H9 (cell line): ENCODE results near the gene CSRP1. TPM values are rescaled to one million over a fixed set of nuclear protein-coding genes. Genes with fewer than 3 reads are reported as not detected.

Source experiments
- DNase-seq: peaks from one replicate; pipeline ENCODE4 v3.0.0-alpha.2; 2017
- H2AFZ ChIP-seq: one replicate; pipeline ENCODE4 v1.6.1; 2013; ENCODE audit warnings: mild to moderate bottlenecking, low read length, control low read depth, moderate library complexity
- H2AK5ac ChIP-seq: 2 replicates; pipeline ENCODE4 v1.6.1; 2013; ENCODE audit warnings: low read length, control low read depth, mixed read lengths; ENCODE audit not compliant: insufficient read length
- H2BK120ac ChIP-seq: one replicate; pipeline ENCODE4 v1.6.1; 2013; ENCODE audit warnings: low read depth, mild to moderate bottlenecking, low read length, control low read depth, inconsistent platforms; ENCODE audit not compliant: poor library complexity, severe bottlenecking
- H2BK12ac ChIP-seq: 2 replicates; pipeline ENCODE4 v1.6.1; 2013; ENCODE audit warnings: low read length, control low read depth, mixed read lengths, low read depth; ENCODE audit not compliant: insufficient read length
- H2BK15ac ChIP-seq: 2 replicates; pipeline ENCODE4 v1.6.1; 2013; ENCODE audit warnings: low read depth, low read length, control low read depth
- H2BK20ac ChIP-seq: one replicate; pipeline ENCODE4 v1.6.1; 2013; ENCODE audit warnings: low read depth, mild to moderate bottlenecking, low read length, control low read depth, inconsistent platforms; ENCODE audit not compliant: poor library complexity, severe bottlenecking
- H2BK5ac ChIP-seq: 2 replicates; pipeline ENCODE4 v1.6.1; 2013; ENCODE audit warnings: low read length, control low read depth, mixed read lengths; ENCODE audit not compliant: insufficient read length
- H3K14ac ChIP-seq: 2 replicates; pipeline ENCODE4 v1.6.1; 2013; ENCODE audit warnings: low read length, control low read depth; ENCODE audit not compliant: insufficient read depth
- H3K18ac ChIP-seq: 2 replicates; pipeline ENCODE4 v1.6.1; 2013; ENCODE audit warnings: low read depth, mild to moderate bottlenecking, mixed read lengths, low read length, control low read depth; ENCODE audit not compliant: insufficient read length
- H3K23ac ChIP-seq: 2 replicates; pipeline ENCODE4 v1.6.1; 2013; ENCODE audit warnings: low read length, control low read depth, mixed read lengths, low read depth; ENCODE audit not compliant: insufficient read length
- H3K23me2 ChIP-seq: 2 replicates; pipeline ENCODE4 v1.6.1; 2013; ENCODE audit warnings: low read depth, mild to moderate bottlenecking, mixed read lengths, low read length, control low read depth; ENCODE audit not compliant: insufficient read length, poor library complexity, severe bottlenecking
- H3K27ac ChIP-seq: 2 replicates; pipeline ENCODE4 v1.5.1; 2013; ENCODE audit warnings: low read length, control low read depth, mixed read lengths, low read depth; ENCODE audit not compliant: insufficient read length
- H3K27me3 ChIP-seq: 2 replicates; pipeline ENCODE4 v1.6.1; 2013; ENCODE audit warnings: low read length, control low read depth, inconsistent platforms; ENCODE audit not compliant: insufficient read depth
- H3K4ac ChIP-seq: 2 replicates; pipeline ENCODE4 v1.6.1; 2013; ENCODE audit warnings: low read depth, mild to moderate bottlenecking, control low read depth, inconsistent platforms, low read length, moderate library complexity
- H3K4me1 ChIP-seq: 2 replicates; pipeline ENCODE4 v1.6.1; 2013; ENCODE audit warnings: low read length, control low read depth, inconsistent platforms; ENCODE audit not compliant: insufficient read depth
- H3K4me2 ChIP-seq: 2 replicates; pipeline ENCODE4 v1.6.1; 2013; ENCODE audit warnings: low read length, control low read depth, mixed read lengths; ENCODE audit not compliant: insufficient read length, insufficient read depth
- H3K56ac ChIP-seq: 2 replicates; pipeline ENCODE4 v1.6.1; 2013; ENCODE audit warnings: low read depth, mild to moderate bottlenecking, mixed read lengths, low read length, control low read depth; ENCODE audit not compliant: insufficient read length
- H3K79me1 ChIP-seq: 2 replicates; pipeline ENCODE4 v1.6.1; 2013; ENCODE audit warnings: low read depth, mild to moderate bottlenecking, moderate library complexity, low read length, control low read depth, inconsistent platforms; ENCODE audit not compliant: insufficient read depth, poor library complexity, severe bottlenecking
- H3K79me2 ChIP-seq: 2 replicates; pipeline ENCODE4 v1.6.1; 2013; ENCODE audit warnings: low read length, control low read depth, inconsistent platforms; ENCODE audit not compliant: insufficient read depth
- H3K9ac ChIP-seq: 2 replicates; pipeline ENCODE4 v1.6.1; 2013; ENCODE audit warnings: low read length, control low read depth, mixed read lengths; ENCODE audit not compliant: insufficient read length; ENCODE audit errors: extremely low read depth
- H3K9me3 ChIP-seq: one replicate; pipeline ENCODE4 v1.6.1; 2013; ENCODE audit warnings: low read depth, low read length, inconsistent platforms; ENCODE audit not compliant: control insufficient read depth
- H3T11ph ChIP-seq: one replicate; pipeline ENCODE4 v1.6.1; 2013; ENCODE audit warnings: mild to moderate bottlenecking, low read length, control low read depth, inconsistent platforms
- H4K20me1 ChIP-seq: one replicate; pipeline ENCODE4 v1.6.1; 2013; ENCODE audit not compliant: control insufficient read depth, insufficient read length, insufficient read depth
- H4K5ac ChIP-seq: 2 replicates; pipeline ENCODE4 v1.6.1; 2013; ENCODE audit warnings: low read depth, mild to moderate bottlenecking, mixed read lengths, low read length, control low read depth; ENCODE audit not compliant: insufficient read length
- H4K8ac ChIP-seq: replicated peaks from 2 replicates; pipeline ENCODE4 v1.6.1; 2013; ENCODE audit warnings: low read length, control low read depth, mixed read lengths, low read depth; ENCODE audit not compliant: insufficient read length
- H4K91ac ChIP-seq: 2 replicates; pipeline ENCODE4 v1.6.1; 2013; ENCODE audit warnings: low read depth, mild to moderate bottlenecking, moderate library complexity, mixed read lengths, low read length, control low read depth; ENCODE audit not compliant: insufficient read length
- H3K27ac Mint-ChIP-seq, 3 experiments: 2 replicates in 2 of 3; 3 replicates in 1 of 3; pipeline ENCODE4 v1.8.0; 2020 to 2021; ENCODE audit warnings: mixed read lengths in 3 of 3, mild to moderate bottlenecking in 1 of 3, moderate library complexity in 1 of 3
- H3K27me3 Mint-ChIP-seq: 2 replicates; pipeline ENCODE4 v1.8.0; 2021; ENCODE audit warnings: low read depth, mild to moderate bottlenecking, moderate library complexity, mixed read lengths
- H3K36me3 Mint-ChIP-seq, 3 experiments: 2 replicates in 2 of 3; 3 replicates in 1 of 3; pipeline ENCODE4 v1.8.0; 2020 to 2021; ENCODE audit warnings: low read depth in 3 of 3, mixed read lengths in 3 of 3; ENCODE audit not compliant: insufficient read depth in 1 of 3
- H3K4me1 Mint-ChIP-seq, 2 experiments: 2 replicates each; pipeline ENCODE4 v1.8.0; 2020; ENCODE audit warnings: mixed read lengths in 2 of 2
- H3K4me3 Mint-ChIP-seq, 2 experiments: 2 replicates in 1 of 2; 3 replicates in 1 of 2; pipeline ENCODE4 v1.8.0; 2020 to 2021; ENCODE audit warnings: mild to moderate bottlenecking in 2 of 2, mixed read lengths in 2 of 2, moderate library complexity in 1 of 2
- H3K9me3 Mint-ChIP-seq, 2 experiments: 2 replicates in 1 of 2; 3 replicates in 1 of 2; pipeline ENCODE4 v1.8.0; 2020; ENCODE audit warnings: mild to moderate bottlenecking in 2 of 2, mixed read lengths in 2 of 2, moderate library complexity in 1 of 2
- WGBS: extraction: QIAGEN DNeasy Blood & Tissue Kit; methylation state at CpG from one replicate; pipeline ENCODE4 v1.1.7; 2013; ENCODE audit warnings: missing lambda C conversion rate, low lambda C conversion rate, mixed read lengths; ENCODE audit not compliant: insufficient read length; ENCODE audit errors: extremely low coverage; 5-methylcytosine and 5-hydroxymethylcytosine counted together
- total RNA-seq: library from RNA; stranded (reverse); gene quantifications from 2 replicates; pipeline ENCODE4 v1.2.1, GENCODE V29; 2021
- TF ChIP-seq, protein P1 (sequence below): fragments of 200-600 bp; sonication (generic); conservative IDR thresholded peaks from 3 replicates; pipeline ENCODE4 v1.8.0; 2021; ENCODE audit warnings: antibody characterized with exemption, mild to moderate bottlenecking

CSRP1 gene
- total RNA-seq, 1 experiment from 2014 or later: 0.44 TPM

DNA sequence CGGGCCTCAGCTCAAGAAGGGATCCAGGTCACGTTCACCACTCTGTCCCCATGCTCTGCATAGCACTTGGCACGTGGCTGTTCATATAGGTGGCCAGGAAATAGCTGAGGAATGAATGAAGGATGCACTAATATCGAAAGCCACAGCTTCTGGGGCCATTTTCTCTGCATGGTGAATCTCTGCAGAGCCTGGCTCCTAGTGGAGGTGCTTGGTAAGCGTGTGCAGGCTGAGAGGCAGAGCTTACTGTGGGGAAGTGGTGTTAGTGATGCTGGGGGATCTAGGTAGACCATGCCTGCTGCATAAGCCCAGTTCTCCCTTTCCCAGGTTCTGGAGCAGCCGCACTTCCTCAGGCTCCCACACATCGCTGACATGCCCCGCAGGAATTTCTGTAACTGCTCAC, 8.3 kb downstream of the CSRP1 start:
- TF ChIP-seq, protein P1, sequence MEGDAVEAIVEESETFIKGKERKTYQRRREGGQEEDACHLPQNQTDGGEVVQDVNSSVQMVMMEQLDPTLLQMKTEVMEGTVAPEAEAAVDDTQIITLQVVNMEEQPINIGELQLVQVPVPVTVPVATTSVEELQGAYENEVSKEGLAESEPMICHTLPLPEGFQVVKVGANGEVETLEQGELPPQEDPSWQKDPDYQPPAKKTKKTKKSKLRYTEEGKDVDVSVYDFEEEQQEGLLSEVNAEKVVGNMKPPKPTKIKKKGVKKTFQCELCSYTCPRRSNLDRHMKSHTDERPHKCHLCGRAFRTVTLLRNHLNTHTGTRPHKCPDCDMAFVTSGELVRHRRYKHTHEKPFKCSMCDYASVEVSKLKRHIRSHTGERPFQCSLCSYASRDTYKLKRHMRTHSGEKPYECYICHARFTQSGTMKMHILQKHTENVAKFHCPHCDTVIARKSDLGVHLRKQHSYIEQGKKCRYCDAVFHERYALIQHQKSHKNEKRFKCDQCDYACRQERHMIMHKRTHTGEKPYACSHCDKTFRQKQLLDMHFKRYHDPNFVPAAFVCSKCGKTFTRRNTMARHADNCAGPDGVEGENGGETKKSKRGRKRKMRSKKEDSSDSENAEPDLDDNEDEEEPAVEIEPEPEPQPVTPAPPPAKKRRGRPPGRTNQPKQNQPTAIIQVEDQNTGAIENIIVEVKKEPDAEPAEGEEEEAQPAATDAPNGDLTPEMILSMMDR: no peak

More for the DNA sequence above, 8.3 kb downstream of the CSRP1 start:
- H4K5ac ChIP-seq: no peak overlapping the region
- Mint-ChIP-seq H3K36me3 (no peaks in the 10 kb centered on the region), H3K4me3 (no peak overlapping the region), H3K9me3 (no peaks in the 10 kb centered on the region), H3K4me1 (peaks cover 40 to 57% of the 10 kb centered on the region in 2 experiments), H3K27me3 (no peaks in the 10 kb centered on the region; the same call in 1 of the 2 replicates), H3K27ac (no peak overlapping the region; a peak in 1 of 7 replicates)
- H2BK120ac ChIP-seq: no peak overlapping the region
- no peak overlapping the region for H3K14ac ChIP-seq
- H2AK5ac ChIP-seq: no peak overlapping the region
- H4K8ac ChIP-seq: no peak overlapping the region
- H3K79me2 ChIP-seq: no peaks in the 10 kb centered on the region
- no peak overlapping the region for H3T11ph ChIP-seq
- no CpG with 5 or more reads among the region's 8 CpGs for WGBS
- H2BK12ac ChIP-seq: no peak overlapping the region
- no peak for DNase-seq
- no peaks in the 10 kb centered on the region for H4K20me1 ChIP-seq
- no peak overlapping the region for H4K91ac ChIP-seq
- H2BK20ac ChIP-seq: no peak overlapping the region
- no peak overlapping the region for H3K4me2 ChIP-seq
- no peak overlapping the region for H3K18ac ChIP-seq
- H3K56ac ChIP-seq: no peak overlapping the region
- no peak overlapping the region for H3K27ac ChIP-seq
- H2AFZ ChIP-seq: no peak overlapping the region
- H3K4ac ChIP-seq: no peak overlapping the region
- no peak overlapping the region for H3K23ac ChIP-seq
- peaks cover 8% of the 10 kb centered on the region for H3K4me1 ChIP-seq
- H3K79me1 ChIP-seq: no peaks in the 10 kb centered on the region
- H3K9me3 ChIP-seq: no peaks in the 10 kb centered on the region
- H3K9ac ChIP-seq: no peak overlapping the region
- H3K23me2 ChIP-seq: no peaks in the 10 kb centered on the region
- no peak overlapping the region for H2BK5ac ChIP-seq
- H3K27me3 ChIP-seq: no peaks in the 10 kb centered on the region
- H2BK15ac ChIP-seq: no peak overlapping the region
